ENCODE results near the gene DUSP16. TPM values are rescaled to one million over a fixed set of nuclear protein-coding genes. Genes with fewer than 3 reads are reported as not detected.

The DUSP16 gene
- total RNA-seq, 1 donor from 2014 or later = 49.4 TPM

GRCh38 chr12:12551115-12551514, 11.5 kb downstream of the DUSP16 start:
- intact Hi-C loops (cut with micrococcal nuclease) = no loop called here

- intact Hi-C loops (cut with micrococcal nuclease) = no loop called here
These were observed 12.4 kb downstream of the DUSP16 start for GRCh38 chr12:12550277-12550676.

- intact Hi-C loops (cut with micrococcal nuclease) = no loop called here
These were observed 13.2 kb downstream of the DUSP16 start for GRCh38 chr12:12549426-12549825.

GRCh38 chr12:12548713-12549112, 13.9 kb downstream of the DUSP16 start:
- intact Hi-C loops (cut with micrococcal nuclease) = no loop called here

GRCh38 chr12:12546314-12546772, 16.3 kb downstream of the DUSP16 start:
- intact Hi-C loops (cut with micrococcal nuclease) = no loop called here

GRCh38 chr12:12543959-12544358, 18.7 kb downstream of the DUSP16 start:
- intact Hi-C loops (cut with micrococcal nuclease) = loop anchor here (2.0 to 5.0 kb wide), 2 partner anchors 17 to 37 kb away; no protein-coding TSS in a partner anchor

GRCh38 chr12:12542964-12543363, 19.7 kb downstream of the DUSP16 start:
- intact Hi-C loops (cut with micrococcal nuclease) = loop anchor here (5.0 kb wide), 1 partner anchor 36 kb away; no protein-coding TSS in a partner anchor

- intact Hi-C loops (cut with micrococcal nuclease) = loop anchor here (5.0 kb wide), 1 partner anchor 35 kb away; no protein-coding TSS in a partner anchor
These were observed 20.4 kb downstream of the DUSP16 start for GRCh38 chr12:12542286-12542685.

- intact Hi-C loops (cut with micrococcal nuclease) = loop anchor here (5.0 kb wide), 1 partner anchor 34 kb away; no protein-coding TSS in a partner anchor
These were observed 20.9 kb downstream of the DUSP16 start for GRCh38 chr12:12541782-12542181.

- intact Hi-C loops (cut with micrococcal nuclease) = loop anchor here (5.0 kb wide), 1 partner anchor 33 kb away; no protein-coding TSS in a partner anchor
These were observed 22.2 kb downstream of the DUSP16 start for GRCh38 chr12:12540261-12541013.

- intact Hi-C loops (cut with micrococcal nuclease) = no loop called here
These were observed 23.4 kb downstream of the DUSP16 start for GRCh38 chr12:12539028-12539810.

GRCh38 chr12:12538535-12538934, 24.1 kb downstream of the DUSP16 start:
- intact Hi-C loops (cut with micrococcal nuclease) = no loop called here

GRCh38 chr12:12537421-12537820, 25.2 kb downstream of the DUSP16 start:
- intact Hi-C loops (cut with micrococcal nuclease) = no loop called here

GRCh38 chr12:12534975-12535374, 27.7 kb downstream of the DUSP16 start:
- intact Hi-C loops (cut with micrococcal nuclease) = no loop called here

GRCh38 chr12:12534166-12534866, 28.3 kb downstream of the DUSP16 start:
- intact Hi-C loops (cut with micrococcal nuclease) = no loop called here

- intact Hi-C loops (cut with micrococcal nuclease) = no loop called here
These were observed 29.3 kb downstream of the DUSP16 start for GRCh38 chr12:12533238-12533829.

GRCh38 chr12:12531194-12531593, 31.5 kb downstream of the DUSP16 start:
- intact Hi-C loops (cut with micrococcal nuclease) = no loop called here

GRCh38 chr12:12529783-12530421, 32.8 kb downstream of the DUSP16 start:
- intact Hi-C loops (cut with micrococcal nuclease) = no loop called here

- intact Hi-C loops (cut with micrococcal nuclease) = no loop called here
These were observed 34.0 kb downstream of the DUSP16 start for GRCh38 chr12:12528361-12529270.
